ENCODE data around the gene CCDC89.
"Not testable (repeated sequence)": the region's sequence is repeated elsewhere in the genome, so short reads cannot be mapped to it uniquely, and the experiment has no call there.

Gene CCDC89

DNA sequence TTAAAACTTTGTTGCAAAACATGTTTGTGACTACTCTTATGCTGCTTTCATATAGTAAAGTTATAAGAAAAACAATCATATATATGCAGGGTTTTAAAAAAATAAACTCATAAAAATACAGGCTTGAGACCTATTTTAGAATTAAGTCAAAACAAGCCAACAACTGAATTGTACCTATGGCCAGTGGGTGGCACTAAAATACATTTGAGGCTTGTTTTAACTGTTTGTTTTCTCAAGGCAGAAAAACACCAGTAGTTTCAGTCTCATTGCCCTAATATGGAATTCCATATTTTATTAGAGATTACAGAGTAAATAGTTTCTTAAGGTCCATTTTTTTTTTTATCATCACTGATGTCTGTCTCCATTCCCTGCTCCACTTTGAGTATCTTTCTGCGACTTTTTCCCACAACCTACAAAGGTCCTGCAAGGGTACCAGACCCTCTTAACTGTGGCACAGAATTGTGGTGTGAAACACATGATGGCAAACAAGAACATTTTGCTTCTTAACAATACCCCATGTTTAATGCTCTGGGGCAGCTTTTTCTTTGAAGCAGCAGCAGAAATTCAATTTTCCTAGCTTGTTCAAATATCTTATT lies 8.5 kb upstream of the CCDC89 start:
- no peak for DNase-seq (ENCODE audit: low read depth, low spot score)

DNA sequence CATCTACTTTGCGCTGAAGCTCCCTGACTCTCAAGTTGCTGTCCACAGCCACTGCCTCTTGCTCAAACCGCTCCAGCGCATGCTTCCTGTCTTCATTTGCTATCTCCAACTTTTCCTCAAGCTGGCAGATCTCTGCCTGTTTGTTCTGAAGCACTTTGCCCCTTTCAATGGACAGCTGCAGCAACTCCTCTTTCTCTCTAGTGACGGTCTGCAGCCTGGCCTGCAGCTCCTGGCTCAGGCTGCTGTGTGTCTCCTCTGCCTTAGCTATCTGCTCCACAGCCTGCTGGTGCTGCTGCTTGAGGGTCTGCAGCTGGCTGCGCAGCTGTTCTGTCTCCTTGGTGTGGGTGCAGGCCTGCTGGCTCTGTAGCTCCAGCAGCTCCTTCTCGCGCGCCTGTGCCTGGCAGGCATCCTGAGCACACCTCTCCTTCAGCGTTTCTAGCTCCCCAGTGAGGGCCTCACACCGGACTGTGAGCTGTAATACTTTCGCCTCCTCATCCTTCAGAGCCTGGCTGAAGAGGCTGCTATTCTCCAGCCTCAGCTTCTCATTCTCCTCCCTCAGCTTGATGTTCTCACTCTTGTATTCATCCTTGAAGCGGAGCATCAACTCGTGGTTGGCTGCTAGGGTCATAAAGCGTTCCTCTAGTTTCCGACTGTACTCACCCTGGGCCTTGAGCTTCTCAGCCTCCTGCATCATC lies 723 bp downstream of the CCDC89 start:
- no peak for DNase-seq (ENCODE audit: low read depth, low spot score)

DNA sequence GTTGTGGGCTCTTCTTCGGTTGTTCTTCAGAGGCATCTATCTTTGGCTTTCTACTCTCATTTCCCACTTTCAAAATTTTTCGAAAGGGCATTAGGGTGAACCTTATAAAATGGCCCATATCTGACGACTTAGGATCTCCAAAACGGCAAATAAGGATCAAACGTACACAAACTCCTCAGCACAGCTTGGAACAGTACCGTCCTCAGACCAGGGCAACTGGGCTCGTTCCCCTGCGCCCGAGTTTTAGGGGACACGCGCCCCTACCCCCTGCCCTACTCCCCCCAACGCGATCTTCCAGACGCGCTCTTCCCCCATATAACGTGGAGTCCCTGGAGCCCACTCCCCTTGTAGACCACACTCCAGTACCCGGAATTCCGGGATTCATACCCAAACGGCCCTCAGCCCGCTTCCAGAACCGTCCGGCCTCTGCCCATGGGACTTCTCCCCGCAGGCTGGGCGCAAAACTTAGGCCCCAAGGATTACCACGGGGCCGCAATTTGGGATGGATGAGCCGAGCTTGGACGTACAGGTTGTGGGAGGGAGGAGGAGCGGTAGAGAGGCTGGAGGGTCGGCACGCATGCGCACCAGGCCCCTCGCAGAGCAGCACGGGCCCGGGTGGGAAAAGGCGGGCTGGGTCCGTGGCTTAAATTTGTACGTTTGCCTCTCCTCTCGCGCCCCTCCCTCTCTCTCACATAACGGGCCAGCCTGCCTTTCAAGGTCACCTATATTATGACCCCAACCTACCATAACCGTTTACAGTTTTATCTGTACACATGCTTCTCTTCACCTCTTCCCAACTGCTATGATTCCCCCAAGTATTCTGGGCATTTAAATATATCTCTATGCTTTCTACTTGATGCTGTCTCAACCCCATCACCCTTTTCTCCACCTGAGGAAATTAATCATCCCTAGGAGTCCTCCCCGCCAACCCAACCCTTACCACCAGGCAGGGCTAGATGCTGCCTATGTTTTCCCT lies 3.4 kb downstream of the CCDC89 start:
- DNase-seq (ENCODE audit: low read depth, low spot score): peak; percentile 34

DNA sequence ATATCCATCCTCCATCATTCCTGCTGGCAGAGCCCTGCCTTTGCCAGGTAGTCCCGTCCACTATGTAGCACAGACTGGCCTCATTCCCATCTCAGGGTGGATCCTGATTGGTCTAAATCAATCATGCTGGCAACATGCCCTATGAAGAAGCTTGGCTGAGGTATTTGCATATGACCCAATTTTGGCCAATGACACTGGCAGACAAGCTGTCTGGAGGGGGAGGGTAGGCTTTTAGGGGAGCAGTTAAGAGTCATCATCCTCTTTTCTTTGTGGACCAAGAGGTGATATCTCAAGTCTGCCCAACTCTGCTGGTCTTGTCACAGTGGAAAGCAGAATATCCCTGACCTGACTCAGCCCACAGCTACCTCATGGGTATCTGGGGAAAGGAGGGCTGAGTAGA lies 5.1 kb downstream of the CCDC89 start:
- no peak for DNase-seq (ENCODE audit: low read depth, low spot score)

DNA sequence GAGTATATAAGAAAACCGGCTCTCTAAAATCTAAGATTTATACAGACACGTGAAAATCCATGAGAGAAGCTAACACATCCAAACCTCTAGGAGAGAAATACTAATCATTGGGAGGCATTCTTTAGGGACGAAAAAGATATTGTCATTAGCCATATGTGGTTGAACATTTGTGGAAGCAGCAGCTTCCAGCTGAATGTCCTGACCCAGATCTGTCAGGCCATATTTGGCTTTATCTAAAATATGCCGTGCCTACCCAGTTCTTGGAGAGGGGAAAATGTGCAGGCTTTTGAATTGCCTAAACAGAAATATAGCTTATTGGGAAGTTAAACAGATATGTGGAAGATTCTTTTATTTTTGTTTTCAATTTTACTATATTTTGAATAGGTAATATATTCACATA lies 6.4 kb downstream of the CCDC89 start:
- DNase-seq (ENCODE audit: low read depth, low spot score): no peak

DNA sequence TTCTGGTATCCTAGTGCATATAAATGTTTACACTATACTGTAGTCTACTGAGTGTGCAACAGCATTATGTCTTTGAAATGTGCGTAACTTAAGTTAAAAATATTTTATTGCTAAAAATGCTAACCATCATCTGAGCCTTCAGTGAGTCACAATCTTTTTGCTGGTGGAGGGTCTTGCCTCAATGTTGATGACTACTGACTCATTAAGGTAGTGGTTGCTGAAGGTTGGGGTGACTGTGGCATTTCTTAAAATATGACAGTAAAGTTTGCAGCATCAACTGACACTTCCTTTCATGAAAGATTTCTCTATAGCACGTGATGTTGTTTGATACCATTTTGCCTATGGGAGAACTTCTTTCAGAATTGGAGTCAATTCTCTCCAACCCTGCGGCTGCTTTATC lies 12.6 kb downstream of the CCDC89 start:
- no peak for DNase-seq (ENCODE audit: low read depth, low spot score)

DNA sequence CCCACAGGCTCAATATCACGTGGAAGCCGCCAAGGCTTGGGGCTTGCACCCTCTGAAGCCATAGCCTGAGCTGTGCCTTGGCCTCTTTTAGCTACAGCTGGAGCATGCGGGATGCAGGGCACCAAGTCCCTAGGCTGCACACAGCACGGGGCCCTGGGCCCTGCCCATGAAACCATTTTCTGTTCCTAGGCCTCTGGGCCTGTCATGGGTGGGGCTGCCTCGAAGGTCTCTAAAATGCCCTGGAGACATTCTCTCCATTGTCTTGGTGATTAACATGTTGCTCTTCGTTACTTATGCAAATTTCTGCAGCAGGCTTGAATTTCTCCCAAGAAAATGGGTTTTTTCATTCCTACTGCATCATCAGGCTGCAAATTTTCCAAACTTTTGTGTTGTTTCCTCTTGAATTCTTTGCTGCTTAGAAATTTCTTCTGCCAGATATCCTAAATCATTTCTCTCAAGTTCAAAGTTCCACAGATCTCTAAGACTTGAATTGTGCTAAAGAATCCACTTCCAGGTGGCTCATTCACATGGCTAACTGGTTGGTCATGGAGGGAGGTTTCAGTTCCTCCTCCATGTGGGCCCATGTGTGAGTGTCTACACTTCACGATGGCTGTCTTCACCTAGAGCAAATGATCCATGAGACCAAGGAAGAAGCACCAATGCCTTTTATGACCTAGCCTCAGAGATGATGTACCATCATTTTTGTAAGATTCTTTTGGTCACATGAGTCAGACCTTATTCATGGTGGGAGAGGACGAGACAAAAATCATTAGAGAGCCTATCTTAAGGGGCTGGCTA lies 13.7 kb downstream of the CCDC89 start:
- DNase-seq (ENCODE audit: low read depth, low spot score): no peak

DNA sequence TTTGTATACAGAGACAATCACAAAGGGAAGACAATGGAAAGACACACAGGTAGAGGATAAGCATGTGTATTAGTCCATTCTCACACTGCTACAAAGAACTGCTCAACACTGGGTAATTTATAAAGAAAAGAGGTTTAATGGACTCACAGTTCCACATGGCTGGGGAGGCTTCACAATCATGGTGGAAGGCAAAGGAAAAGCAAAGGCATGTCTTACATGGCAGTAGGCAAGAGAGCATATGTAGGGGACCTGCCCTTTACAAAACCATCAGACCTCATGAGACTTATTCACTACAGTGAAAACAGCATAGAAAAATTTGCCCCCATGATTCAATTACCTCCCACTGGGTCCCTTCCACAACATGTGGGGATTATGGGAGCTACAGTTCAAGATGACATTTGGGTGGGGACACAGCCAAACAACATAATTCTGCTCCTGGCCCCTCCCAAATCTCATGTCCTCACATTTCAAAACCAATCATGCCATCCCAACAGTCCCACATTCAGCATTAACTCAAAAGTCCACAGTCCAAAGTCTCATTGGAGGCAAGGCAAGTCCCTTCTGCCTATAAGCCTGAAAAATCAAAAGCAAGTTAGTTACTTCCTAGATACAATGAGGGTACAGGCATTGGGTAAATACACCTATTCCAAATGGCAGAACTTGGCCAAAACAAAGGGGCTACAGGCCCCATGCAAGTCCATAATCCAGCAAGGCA lies 14.9 kb downstream of the CCDC89 start:
- not testable (repeated sequence) for DNase-seq (ENCODE audit: low read depth, low spot score)

DNA sequence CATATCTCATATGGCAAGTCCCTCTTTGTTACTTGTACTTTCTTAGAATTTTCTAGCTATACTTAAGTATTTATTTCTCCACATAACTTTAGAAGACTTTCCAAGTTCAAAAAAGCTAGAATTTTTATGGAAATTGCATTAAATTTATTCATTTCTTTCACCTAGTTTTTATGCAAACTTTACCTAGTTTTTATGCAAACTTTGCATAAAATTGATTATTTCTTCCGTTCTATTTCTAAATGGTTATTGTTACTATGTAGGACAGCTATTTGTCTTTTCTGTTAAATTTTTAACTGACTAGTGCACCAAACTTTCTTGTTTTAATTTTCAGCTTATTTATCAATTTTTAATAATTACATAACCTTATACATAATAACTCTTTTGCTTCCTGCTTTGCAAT lies 17.8 kb downstream of the CCDC89 start:
- DNase-seq (ENCODE audit: low read depth, low spot score): no peak

DNA sequence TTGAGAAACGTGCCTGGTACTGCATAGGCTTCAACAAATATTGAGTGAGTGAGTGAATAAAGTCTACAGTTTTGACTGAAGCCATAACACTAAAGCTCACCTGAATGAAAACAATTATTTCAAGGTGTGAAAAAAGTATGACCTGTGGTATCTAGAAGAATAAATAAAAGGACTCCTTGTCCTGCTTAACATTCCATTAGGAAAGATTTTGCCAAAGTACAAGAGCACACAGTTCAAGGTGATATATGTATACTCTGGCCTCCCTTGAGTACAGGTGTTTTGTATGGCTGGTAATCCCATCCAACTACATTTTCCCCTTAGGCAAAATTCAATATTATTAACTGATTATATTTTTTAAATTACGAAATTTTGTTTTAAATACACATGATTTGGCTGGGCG lies 19.3 kb downstream of the CCDC89 start:
- DNase-seq (ENCODE audit: low read depth, low spot score): no peak

DNA sequence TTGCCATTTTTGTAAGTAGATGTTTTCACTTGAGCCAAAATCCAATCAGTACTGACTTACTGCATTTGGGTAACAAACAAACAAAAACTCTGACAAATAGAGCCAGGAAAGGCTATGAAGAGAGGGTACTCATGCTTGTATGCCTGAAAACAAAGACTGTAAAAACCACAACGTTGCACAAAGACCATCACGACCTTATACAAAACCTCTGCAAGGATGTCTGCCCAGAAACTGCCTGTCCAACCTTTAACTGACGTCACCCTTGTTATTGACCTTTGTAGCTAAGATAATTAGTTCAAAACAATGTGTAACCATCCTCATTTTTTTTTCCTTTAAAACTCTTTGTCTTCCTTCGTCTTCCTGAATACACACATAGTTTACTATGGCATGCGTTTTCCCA lies 20.3 kb downstream of the CCDC89 start:
- no peak for DNase-seq (ENCODE audit: low read depth, low spot score)

DNA sequence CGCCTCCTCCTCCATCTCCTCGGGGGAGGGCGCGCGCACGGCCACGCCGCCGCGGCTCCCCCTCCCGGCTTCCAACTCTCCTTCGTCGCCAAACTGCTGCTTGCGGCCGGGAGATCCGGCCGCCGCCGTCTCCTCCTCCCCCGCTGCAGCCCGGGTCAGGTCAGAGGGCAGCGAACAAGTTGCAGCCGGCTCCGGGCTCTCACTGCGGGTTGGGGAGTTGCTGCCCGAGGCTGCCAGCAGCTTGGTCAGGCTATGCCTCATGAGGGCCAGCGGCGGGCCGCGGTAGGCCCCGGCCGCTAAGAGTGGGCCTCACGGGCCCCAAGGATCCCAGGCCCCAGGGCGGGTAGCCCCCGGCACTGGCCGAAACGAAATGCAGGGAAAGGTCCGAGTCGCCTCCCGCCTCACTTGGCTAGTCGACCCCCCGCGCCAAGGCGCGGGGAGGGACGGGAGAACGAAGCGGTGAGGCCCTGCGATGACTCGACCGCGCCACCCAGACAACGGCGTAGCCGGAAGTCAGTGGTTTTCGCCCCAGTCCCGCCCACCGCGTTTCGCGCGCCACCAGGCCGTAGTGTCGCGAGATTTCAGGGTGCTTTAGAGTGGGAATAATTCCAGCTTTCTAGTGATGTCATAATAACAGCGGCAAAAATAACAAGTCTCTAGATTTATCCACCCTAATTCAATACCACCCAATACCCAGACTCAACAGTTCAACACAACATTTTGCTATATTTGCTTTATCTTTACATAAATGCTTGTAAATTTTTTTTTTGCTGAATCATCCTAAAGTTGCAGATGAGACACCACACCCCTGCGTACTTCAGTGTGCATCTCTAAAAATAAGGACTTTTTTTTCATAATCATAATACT lies 21.1 kb downstream of the CCDC89 start, which contains the start of gene CREBZF:
CREBZF (minus strand) TSS at position 515 of the 867 bp plus-strand sequence; CDS start at position 261, 254 bp downstream.
- peak; percentile 90 for DNase-seq (ENCODE audit: low read depth, low spot score)

DNA sequence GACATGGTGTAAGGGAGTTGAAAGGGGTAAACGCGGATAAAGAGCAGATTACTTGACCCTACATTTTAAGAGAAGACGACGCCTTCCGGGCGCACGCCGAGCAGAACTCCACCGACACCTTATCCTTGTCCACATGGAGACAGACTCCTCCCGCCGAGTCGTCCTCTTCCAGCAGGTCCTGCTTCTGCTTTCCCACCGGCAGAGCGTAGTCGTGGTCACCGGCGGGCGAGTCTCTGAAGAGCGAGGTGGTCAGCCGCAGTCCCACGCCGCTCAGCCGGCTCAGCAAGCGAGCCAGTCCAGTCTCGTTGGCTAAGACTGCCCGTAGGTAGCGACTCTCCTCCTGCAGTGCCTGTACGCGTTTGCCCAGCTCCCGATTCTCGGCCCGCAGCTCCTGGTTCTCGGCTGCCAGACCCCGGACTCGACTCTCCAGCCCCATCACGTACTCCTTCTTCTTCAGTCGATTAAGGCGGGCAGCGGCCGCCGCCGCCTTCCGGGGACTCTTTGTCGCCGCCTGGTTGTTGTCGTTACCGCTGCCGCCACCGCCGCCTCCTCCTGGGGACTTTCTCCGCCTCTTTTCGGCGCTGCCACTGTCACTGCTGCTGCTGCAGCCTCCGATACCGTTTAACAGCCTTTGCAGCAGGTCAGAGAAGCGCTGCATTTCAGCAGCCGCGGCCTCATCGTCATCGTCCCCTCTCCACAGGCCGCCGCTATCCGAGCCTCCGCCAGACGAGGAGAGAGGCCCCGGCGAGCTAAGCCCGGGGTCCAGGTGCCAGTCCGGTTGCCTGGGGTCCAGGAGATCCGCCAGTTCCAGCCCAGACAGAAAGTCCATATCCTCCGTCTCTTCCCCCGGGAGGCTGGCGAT lies 22.0 kb downstream of the CCDC89 start:
- peak; percentile 78 for DNase-seq (ENCODE audit: low read depth, low spot score)

DNA sequence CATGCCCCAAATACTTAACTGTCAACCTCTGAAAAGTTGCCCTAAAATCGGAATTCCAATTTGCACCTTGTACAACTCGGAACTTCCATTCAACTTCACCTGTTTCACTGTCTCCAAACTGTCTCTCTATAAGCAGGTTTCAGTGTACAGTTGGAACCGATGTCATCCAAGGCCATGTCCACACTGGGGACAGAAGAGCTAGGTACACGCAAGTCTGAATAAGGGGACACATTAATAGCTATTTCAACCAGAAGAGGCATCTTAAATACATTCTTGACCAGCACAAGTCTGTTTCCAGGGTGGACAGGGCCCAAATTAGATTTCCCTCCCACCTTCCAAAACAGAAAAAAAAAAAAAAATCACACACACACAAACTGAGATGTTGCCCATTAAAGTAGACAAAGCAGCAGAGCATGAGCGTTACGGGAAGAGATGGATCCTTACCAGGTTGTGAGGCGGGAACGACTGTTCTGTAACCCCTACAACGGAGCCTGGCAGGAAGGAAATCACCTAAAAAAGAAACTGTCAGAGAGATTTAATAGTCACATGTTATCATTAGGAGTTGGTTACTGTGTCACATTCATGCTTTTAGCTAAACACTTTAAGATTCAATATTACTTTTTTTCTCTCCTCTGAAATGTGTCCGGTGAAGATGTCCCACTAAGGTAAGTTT lies 22.8 kb downstream of the CCDC89 start:
- DNase-seq (ENCODE audit: low read depth, low spot score): no peak

DNA sequence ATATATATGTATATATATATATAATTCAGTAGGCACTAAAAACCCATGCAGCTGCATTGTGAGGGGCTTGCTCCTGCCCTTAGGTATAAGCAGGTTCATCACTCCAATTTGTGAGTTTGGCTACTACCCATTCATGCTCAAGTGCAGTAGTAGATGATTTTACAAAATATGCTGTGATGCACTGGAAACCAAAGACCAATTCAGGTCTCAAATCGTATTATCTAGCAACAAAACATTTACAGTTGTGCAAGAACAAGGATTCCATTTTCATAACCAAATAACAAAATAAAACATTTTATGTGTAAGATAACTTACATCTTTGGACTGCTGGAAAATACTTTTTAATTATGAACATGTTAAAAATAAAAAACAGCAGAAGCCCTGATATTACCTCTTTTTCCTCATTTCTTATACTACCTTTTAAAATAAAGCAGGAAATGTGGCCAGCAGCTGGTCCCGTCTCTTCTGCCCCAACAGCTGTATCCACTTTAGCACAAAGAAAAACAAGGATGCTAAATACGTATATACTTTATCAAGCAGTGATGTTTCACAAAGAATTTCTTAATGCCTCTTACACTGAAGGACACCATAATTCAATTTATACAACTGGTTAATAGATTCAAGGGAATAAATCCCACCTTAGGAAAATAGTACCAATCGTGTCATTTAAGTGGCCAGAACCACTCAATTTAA lies 23.9 kb downstream of the CCDC89 start:
- no peak for DNase-seq (ENCODE audit: low read depth, low spot score)

DNA sequence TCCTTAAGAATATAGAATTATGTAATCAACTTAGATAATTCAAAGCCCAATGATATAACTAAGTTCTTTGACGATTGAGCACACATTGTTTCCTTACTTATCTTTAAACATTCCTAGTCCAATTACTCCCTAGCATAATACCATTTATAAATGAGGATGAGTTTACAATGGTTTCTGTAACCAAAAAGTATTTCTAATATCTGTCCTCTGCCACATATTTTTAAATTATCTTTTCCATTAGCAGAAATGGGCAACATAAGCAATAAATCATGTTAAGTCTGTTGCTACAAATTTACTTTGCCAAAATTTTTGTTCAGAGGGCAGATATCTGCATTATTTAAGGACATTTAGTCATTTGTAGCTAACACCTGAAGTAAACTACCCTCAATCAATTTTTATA lies 27.8 kb downstream of the CCDC89 start:
- no peak for DNase-seq (ENCODE audit: low read depth, low spot score)

DNA sequence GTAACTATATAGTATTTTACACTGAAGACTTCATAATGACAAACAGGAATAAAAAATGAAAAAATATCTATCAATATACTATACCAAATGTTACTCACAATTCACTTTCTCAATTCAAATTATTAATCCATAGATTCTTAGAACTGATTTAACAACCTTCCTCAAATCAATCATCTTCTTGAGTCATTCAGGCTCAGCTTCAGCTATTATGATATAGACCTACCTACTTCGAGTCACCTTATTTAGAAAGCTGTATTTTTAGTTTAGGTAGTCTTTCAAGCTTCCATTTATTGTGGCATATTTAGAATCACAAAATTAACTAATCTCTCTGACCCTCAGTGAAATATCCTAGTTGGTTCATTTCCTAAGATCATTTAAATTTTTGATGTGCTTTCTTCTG lies 29.2 kb downstream of the CCDC89 start:
- DNase-seq (ENCODE audit: low read depth, low spot score): no peak

DNA sequence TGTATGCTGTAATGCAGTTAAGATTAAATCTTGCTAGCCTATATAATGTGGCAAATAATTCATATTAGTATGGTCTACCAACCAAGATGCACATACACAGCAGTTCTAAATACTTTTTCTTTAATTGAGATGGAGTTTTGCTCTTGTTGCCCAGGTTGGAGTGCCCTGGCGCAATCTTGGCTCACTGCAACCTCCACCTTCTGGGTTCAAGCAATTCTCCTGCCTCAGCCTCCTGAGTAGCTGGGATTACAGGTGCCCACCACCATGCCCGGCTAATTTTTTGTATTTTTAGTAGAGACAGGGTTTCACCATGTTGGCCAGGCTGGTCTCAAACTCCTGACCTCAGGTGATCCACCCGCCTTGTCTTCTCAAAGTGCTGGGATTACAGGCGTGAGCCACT lies 31.7 kb downstream of the CCDC89 start:
- DNase-seq (ENCODE audit: low read depth, low spot score): not testable (repeated sequence)
